A549 (cell line): ENCODE measurements around the gene STRADA. TPM values are rescaled to one million over a fixed set of nuclear protein-coding genes. Genes with fewer than 3 reads are reported as not detected.
"Not testable (repeated sequence)": the region's sequence is repeated elsewhere in the genome, so short reads cannot be mapped to it uniquely, and the experiment has no call there.

Experiments
- ATAC-seq, 2 experiments: fragments of 200-7000 bp in 1 of 2; fragments of >200 bp in 1 of 2; cut with Nextera tagmentation in 1 of 2; cut with Tn5 transposase in 1 of 2; 3 replicates each; pipeline versions ENCODE4 v1.8.0 to v1.9.1; 2018 to 2020; ENCODE audit warnings: mild to moderate bottlenecking in 1 of 2, moderate library complexity in 1 of 2
- CTCF ChIA-PET: fragments of 300-600 bp; sonication (Branson Sonifier 250); formaldehyde crosslinking; extraction: SDS; loops from one replicate; lab custom pipeline; 2021; ENCODE audit warnings: antibody characterized with exemption, inconsistent platforms; lab: Yijun Ruan, JAX
- POLR2A ChIA-PET: fragments of 350-600 bp; formaldehyde crosslinking; extraction: SDS; loops from one replicate; lab custom pipeline; 2021; ENCODE audit warnings: antibody characterized with exemption, inconsistent platforms; lab: Yijun Ruan, JAX
- DNase-seq, 2 experiments: peaks; one replicate each; pipeline versions ENCODE4 v3.0.0 to v3.0.0-alpha.2; 2011 to 2016; ENCODE audit warnings: low read depth in 1 of 2, low spot score in 1 of 2
- FAIRE-seq: peaks from 2 replicates; lab custom pipeline; 2011; peaks lifted over from hg19 to GRCh38; lab: Jason Lieb, UNC
- H3K27ac ChIP-seq, 2 experiments: fragments of >200 bp; sonication (Bioruptor Twin); formaldehyde crosslinking; 3 replicates each; pipeline ENCODE4 v1.5.1; 2016 to 2017
- H3K4me1 ChIP-seq: fragments of >200 bp; sonication (Bioruptor Twin); formaldehyde crosslinking; 3 replicates; pipeline ENCODE4 v1.6.1; 2016
- H3K4me2 ChIP-seq: fragments of >200 bp; sonication (Bioruptor Twin); formaldehyde crosslinking; 3 replicates; pipeline ENCODE4 v1.6.1; 2016
- H3K4me3 ChIP-seq: fragments of >200 bp; sonication (Bioruptor Twin); formaldehyde crosslinking; 3 replicates; pipeline ENCODE4 v1.5.1; 2016
- H3K9me3 ChIP-seq: fragments of >200 bp; sonication (Bioruptor Twin); formaldehyde crosslinking; 3 replicates; pipeline ENCODE4 v1.6.1; 2016
- BHLHE40 ChIP-seq: IDR thresholded peaks from 2 replicates; pipeline ENCODE4 v1.6.1; 2012; ENCODE audit warnings: low read depth, low read length, inconsistent platforms
- CBX2 ChIP-seq: fragments of 200-600 bp; sonication (generic); IDR thresholded peaks from 2 replicates; pipeline ENCODE4 v1.6.1; 2016; ENCODE audit warnings: low read depth, mild to moderate bottlenecking, borderline replicate concordance
- CEBPB ChIP-seq, 2 experiments: fragments of >200 bp in 1 of 2; sonication (Bioruptor Twin) in 1 of 2; formaldehyde crosslinking in 1 of 2; IDR thresholded peaks; 2 replicates each; pipeline ENCODE4 v1.6.1; 2012 to 2016
- CHD4 ChIP-seq: fragments of 200-600 bp; sonication (generic); IDR thresholded peaks from 2 replicates; pipeline ENCODE4 v1.6.1; 2016; ENCODE audit warnings: antibody characterized with exemption, mild to moderate bottlenecking, borderline replicate concordance
- EHMT2 ChIP-seq: fragments of 200-600 bp; sonication (generic); IDR thresholded peaks from 2 replicates; pipeline ENCODE4 v1.6.1; 2016; ENCODE audit warnings: antibody characterized with exemption, low read depth, mild to moderate bottlenecking, moderate library complexity
- EP300 ChIP-seq, 2 experiments: fragments of >200 bp; sonication (Bioruptor Twin); formaldehyde crosslinking; IDR thresholded peaks; 2 replicates in 1 of 2; 3 replicates in 1 of 2; pipeline ENCODE4 v1.6.1; 2016 to 2017
- ESRRA ChIP-seq: fragments of 150-350 bp; IDR thresholded peaks from 2 replicates; pipeline ENCODE4 v1.6.1; 2014; ENCODE audit warnings: mild to moderate bottlenecking, low read length, borderline replicate concordance
- FOXS1 ChIP-seq: fragments of 250-450 bp; sonication (Bioruptor Pico); IDR thresholded peaks from 2 replicates; pipeline ENCODE4 v1.5.0; 2020; ENCODE audit warnings: mild to moderate bottlenecking, moderate library complexity
- HDAC2 ChIP-seq: fragments of 200-600 bp; sonication (generic); IDR thresholded peaks from 2 replicates; pipeline ENCODE4 v1.6.1; 2016
- HEYL ChIP-seq: fragments of 250-450 bp; sonication (Bioruptor Pico); IDR thresholded peaks from 2 replicates; pipeline ENCODE4 v1.8.0; 2021; ENCODE audit warnings: mild to moderate bottlenecking, moderate library complexity
- HOXB13 ChIP-seq: fragments of 250-450 bp; sonication (Bioruptor Pico); IDR thresholded peaks from 2 replicates; pipeline ENCODE4 v1.5.0; 2020; ENCODE audit warnings: low read depth, mild to moderate bottlenecking, moderate library complexity
- JUN ChIP-seq, 2 experiments: fragments of >200 bp; sonication (Bioruptor Twin); formaldehyde crosslinking; IDR thresholded peaks; 2 replicates in 1 of 2; 3 replicates in 1 of 2; pipeline ENCODE4 v1.6.1; 2016 to 2017
- MAFK ChIP-seq: fragments of 450-650 bp; IDR thresholded peaks from 2 replicates; pipeline ENCODE4 v1.6.1; 2014; ENCODE audit not compliant: partially characterized antibody
- NR3C1 ChIP-seq: fragments of >200 bp; sonication (Bioruptor Twin); formaldehyde crosslinking; IDR thresholded peaks from 3 replicates; pipeline ENCODE4 v1.6.1; 2017
- PHF8 ChIP-seq: fragments of 200-600 bp; sonication (generic); IDR thresholded peaks from 2 replicates; pipeline ENCODE4 v1.6.1; 2016; ENCODE audit warnings: low read depth, mild to moderate bottlenecking, antibody characterized with exemption, moderate library complexity, borderline replicate concordance
- POLR2A ChIP-seq: IDR thresholded peaks from 2 replicates; pipeline ENCODE4 v1.6.1; 2012; ENCODE audit warnings: mild to moderate bottlenecking, low read length
- POLR2AphosphoS2 ChIP-seq: conservative IDR thresholded peaks from 2 replicates; pipeline ENCODE4 v1.6.1; 2012; ENCODE audit warnings: low read length, improper control_type of control experiment, inconsistent platforms
- RAD21 ChIP-seq, 2 experiments: fragments of >200 bp in 1 of 2; sonication (Bioruptor Twin) in 1 of 2; formaldehyde crosslinking in 1 of 2; IDR thresholded peaks in 1 of 2; conservative IDR thresholded peaks in 1 of 2; 2 replicates in 1 of 2; 3 replicates in 1 of 2; pipeline ENCODE4 v1.6.1; 2012 to 2018; ENCODE audit warnings: inconsistent platforms in 1 of 2
- RCOR1 ChIP-seq: fragments of 150-350 bp; IDR thresholded peaks from 2 replicates; pipeline ENCODE4 v1.6.1; 2014; ENCODE audit warnings: antibody characterized with exemption, low read length, low read depth
- RNF2 ChIP-seq: fragments of 200-600 bp; sonication (generic); IDR thresholded peaks from 2 replicates; pipeline ENCODE4 v1.6.1; 2016; ENCODE audit warnings: low read depth, mild to moderate bottlenecking, antibody characterized with exemption, moderate library complexity, borderline replicate concordance
- SREBF2 ChIP-seq: fragments of 450-650 bp; IDR thresholded peaks from 2 replicates; pipeline ENCODE4 v1.6.1; 2014; ENCODE audit warnings: mild to moderate bottlenecking, moderate library complexity
- TFCP2L1 ChIP-seq: fragments of 250-450 bp; sonication (Bioruptor Pico); IDR thresholded peaks from 2 replicates; pipeline ENCODE4 v1.5.0; 2021; ENCODE audit warnings: mild to moderate bottlenecking
- ZC3H11A ChIP-seq: fragments of 450-650 bp; IDR thresholded peaks from 2 replicates; pipeline ENCODE4 v1.6.1; 2014; ENCODE audit warnings: antibody characterized with exemption, mild to moderate bottlenecking
- ZFP36 ChIP-seq: fragments of 450-650 bp; IDR thresholded peaks from 2 replicates; pipeline ENCODE4 v1.6.1; 2014; ENCODE audit warnings: borderline replicate concordance; ENCODE audit not compliant: partially characterized antibody
- WGBS: methylation state at CpG from one replicate; pipeline ENCODE4 v1.1.6; 2017; ENCODE audit errors: missing lambda C conversion rate; 5-methylcytosine and 5-hydroxymethylcytosine counted together
- polyA plus RNA-seq, 4 experiments: library from polyadenylated mRNA; depleted of rRNA in 3 of 4; stranded (reverse); fragments of >200 nt; fragmentation: RNase III in 1 of 4; extraction: RNeasy Plus Mini Kit Qiagen cat#74134 plus additional on column Dnase treatment in 1 of 4; gene quantifications; 2 replicates in 3 of 4; 3 replicates in 1 of 4; pipeline ENCODE4 v1.2.3, GENCODE V29; 2011 to 2017
- TF ChIP-seq, protein P1 (sequence below): fragments of 450-650 bp; IDR thresholded peaks from 2 replicates; pipeline ENCODE4 v1.6.1; 2014; ENCODE audit warnings: antibody characterized with exemption
- TF ChIP-seq, protein P2 (sequence below): fragments of 200-600 bp; sonication (generic); IDR thresholded peaks from 2 replicates; pipeline ENCODE4 v1.6.1; 2016; ENCODE audit warnings: antibody characterized with exemption, mild to moderate bottlenecking, moderate library complexity
- TF ChIP-seq, protein P3 (sequence below): IDR thresholded peaks from 2 replicates; pipeline ENCODE4 v1.6.1; 2012
- TF ChIP-seq, protein P4 (sequence below): fragments of 250-450 bp; sonication (Bioruptor Pico); IDR thresholded peaks from 2 replicates; pipeline ENCODE4 v1.5.0; 2021; ENCODE audit warnings: mild to moderate bottlenecking, moderate library complexity, borderline replicate concordance
- TF ChIP-seq, protein P5 (sequence below): fragments of >200 bp; sonication (Bioruptor Twin); formaldehyde crosslinking; IDR thresholded peaks from 2 replicates; pipeline ENCODE4 v1.6.1; 2016

STRADA gene
- polyA plus RNA-seq, 2 of the 4 experiments (the other 2 are of a cell fraction) = 30.3 to 33.0 TPM

DNA sequence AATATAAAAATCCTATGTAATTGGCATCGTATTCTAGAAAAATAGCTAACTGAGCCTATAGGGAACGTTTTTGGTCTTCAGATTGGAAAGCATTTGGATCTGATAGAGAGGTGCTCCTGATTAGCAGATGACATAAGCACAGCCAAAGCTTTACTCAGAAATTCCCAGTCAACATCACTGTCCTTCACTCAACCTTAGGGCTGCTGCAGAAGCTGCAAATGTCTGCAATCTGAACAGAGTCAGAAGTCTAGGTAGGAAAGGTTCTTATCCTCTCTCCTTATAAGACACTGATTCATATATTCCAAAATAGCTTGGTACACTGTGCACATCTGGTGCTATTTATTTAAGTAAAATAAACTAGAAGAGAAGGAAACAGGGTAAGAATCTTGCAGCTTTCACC lies 19.2 kb downstream of the STRADA start (continued):
- no peak for TF ChIP-seq ESRRA

DNA sequence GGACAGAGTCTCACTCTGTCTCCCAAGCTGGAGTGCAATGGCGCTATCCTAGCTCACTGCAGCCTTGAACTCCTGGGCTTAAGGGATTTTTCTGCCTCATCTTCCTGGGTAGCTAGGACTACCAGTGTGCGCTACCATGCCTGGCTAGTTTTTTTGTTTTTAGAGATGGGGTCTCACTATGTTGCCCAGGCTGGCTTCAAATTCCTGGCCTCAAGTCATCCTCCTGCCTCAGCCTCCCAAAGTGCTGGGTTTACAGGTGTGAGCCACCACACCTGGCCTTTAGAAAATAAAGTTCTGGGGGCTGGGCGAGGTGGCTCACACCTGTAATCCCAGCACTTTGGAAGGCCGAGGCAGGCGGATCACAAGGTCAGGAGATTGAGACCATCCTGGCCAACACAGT lies 21.4 kb downstream of the STRADA start:
- FAIRE-seq, H3K4me3 ChIP-seq, CTCF ChIA-PET, DNase-seq, ATAC-seq, H3K27ac ChIP-seq, H3K9me3 ChIP-seq, H3K4me1 ChIP-seq, H3K4me2 ChIP-seq: not testable (repeated sequence)
- POLR2A ChIA-PET = interaction anchor here (0.7 kb wide), 1 partner anchor 41 kb away, joined by 6 read pairs; no protein-coding TSS in a partner anchor
- WGBS = 91% methylated on average over 5 of the region's 5 CpGs

DNA sequence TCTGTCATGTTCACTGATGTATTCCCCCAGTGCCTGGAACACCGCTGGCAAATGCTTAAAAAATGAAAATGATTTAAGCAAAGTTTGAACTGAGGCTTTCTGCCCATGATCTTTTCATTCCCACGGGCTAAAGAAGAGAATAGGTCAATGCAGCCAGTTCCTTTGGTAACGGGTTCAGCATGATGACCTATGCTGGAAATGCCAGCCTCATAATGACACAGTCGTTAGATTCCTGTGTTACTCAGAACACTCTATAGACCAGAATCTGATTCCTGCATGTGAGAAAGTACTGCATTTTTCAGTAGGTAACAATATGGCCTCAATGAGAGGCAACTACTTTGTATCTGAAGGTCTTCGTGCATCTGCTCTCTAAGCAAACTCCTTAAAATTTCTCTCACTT lies 22.6 kb downstream of the STRADA start:
- ChIA-PET CTCF (interaction anchor here (0.6 to 1.5 kb wide), 3 partner anchors 11 to 45 kb away, joined by 4 to 5 read pairs (median 4); no protein-coding TSS in a partner anchor), POLR2A (no interaction called here)

DNA sequence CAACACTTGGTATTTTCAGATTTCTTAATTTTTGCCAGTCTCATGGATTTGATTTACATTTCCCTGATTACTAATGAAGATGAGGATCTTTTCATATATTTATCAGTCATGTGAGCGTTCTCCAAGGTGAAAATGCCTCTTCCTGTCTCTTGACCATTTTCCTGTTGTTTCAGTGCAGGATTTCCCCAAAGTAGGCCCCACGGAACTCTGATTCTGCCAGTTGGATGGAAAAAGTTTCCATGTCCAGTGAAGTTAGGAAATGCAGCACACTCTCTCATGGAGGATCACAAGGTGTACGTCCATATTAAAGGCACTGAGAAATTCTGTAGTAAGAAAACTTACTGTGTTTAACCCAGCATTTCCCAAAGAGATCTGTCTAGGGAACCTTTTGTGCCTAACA lies 25.2 kb downstream of the STRADA start:
- no peak for FAIRE-seq
- no peaks in the 10 kb centered on the region for H3K9me3 ChIP-seq
- ChIA-PET CTCF (interaction anchor here (0.7 to 3.6 kb wide), 2 partner anchors 19 to 36 kb away, joined by 3 to 17 read pairs; no protein-coding TSS in a partner anchor), POLR2A (interaction anchor here (1.6 kb wide), 1 partner anchor 57 kb away, joined by 3 read pairs; the partner anchor contains the start of genes CCDC47 and DDX42)
- WGBS = 91% methylated on average over 3 of the region's 3 CpGs
- no peak for DNase-seq
- H3K4me1 ChIP-seq = no peaks in the 10 kb centered on the region
- ATAC-seq = no peak
- no peak overlapping the region for H3K4me2 ChIP-seq
- H3K27ac ChIP-seq = no peak overlapping the region
- no peak overlapping the region for H3K4me3 ChIP-seq
- no peak for TF ChIP-seq TFCP2L1 (CRISPR knock-in tag)
- TF ChIP-seq, protein P1, sequence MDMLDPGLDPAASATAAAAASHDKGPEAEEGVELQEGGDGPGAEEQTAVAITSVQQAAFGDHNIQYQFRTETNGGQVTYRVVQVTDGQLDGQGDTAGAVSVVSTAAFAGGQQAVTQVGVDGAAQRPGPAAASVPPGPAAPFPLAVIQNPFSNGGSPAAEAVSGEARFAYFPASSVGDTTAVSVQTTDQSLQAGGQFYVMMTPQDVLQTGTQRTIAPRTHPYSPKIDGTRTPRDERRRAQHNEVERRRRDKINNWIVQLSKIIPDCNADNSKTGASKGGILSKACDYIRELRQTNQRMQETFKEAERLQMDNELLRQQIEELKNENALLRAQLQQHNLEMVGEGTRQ = no peak
- no peak for TF ChIP-seq HEYL (CRISPR knock-in tag)
- TF ChIP-seq RNF2 = no peak
- TF ChIP-seq POLR2AphosphoS2 = no peak
- no peak for TF ChIP-seq POLR2A
- TF ChIP-seq, protein P2, sequence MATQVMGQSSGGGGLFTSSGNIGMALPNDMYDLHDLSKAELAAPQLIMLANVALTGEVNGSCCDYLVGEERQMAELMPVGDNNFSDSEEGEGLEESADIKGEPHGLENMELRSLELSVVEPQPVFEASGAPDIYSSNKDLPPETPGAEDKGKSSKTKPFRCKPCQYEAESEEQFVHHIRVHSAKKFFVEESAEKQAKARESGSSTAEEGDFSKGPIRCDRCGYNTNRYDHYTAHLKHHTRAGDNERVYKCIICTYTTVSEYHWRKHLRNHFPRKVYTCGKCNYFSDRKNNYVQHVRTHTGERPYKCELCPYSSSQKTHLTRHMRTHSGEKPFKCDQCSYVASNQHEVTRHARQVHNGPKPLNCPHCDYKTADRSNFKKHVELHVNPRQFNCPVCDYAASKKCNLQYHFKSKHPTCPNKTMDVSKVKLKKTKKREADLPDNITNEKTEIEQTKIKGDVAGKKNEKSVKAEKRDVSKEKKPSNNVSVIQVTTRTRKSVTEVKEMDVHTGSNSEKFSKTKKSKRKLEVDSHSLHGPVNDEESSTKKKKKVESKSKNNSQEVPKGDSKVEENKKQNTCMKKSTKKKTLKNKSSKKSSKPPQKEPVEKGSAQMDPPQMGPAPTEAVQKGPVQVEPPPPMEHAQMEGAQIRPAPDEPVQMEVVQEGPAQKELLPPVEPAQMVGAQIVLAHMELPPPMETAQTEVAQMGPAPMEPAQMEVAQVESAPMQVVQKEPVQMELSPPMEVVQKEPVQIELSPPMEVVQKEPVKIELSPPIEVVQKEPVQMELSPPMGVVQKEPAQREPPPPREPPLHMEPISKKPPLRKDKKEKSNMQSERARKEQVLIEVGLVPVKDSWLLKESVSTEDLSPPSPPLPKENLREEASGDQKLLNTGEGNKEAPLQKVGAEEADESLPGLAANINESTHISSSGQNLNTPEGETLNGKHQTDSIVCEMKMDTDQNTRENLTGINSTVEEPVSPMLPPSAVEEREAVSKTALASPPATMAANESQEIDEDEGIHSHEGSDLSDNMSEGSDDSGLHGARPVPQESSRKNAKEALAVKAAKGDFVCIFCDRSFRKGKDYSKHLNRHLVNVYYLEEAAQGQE = no peak
- TF ChIP-seq, protein P3, sequence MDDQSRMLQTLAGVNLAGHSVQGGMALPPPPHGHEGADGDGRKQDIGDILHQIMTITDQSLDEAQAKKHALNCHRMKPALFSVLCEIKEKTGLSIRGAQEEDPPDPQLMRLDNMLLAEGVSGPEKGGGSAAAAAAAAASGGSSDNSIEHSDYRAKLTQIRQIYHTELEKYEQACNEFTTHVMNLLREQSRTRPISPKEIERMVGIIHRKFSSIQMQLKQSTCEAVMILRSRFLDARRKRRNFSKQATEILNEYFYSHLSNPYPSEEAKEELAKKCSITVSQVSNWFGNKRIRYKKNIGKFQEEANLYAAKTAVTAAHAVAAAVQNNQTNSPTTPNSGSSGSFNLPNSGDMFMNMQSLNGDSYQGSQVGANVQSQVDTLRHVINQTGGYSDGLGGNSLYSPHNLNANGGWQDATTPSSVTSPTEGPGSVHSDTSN = no peak
- TF ChIP-seq NR3C1 = no peak
- TF ChIP-seq SREBF2 = no peak
- TF ChIP-seq JUN (IDR thresholded peaks at IDR 0.05) = no peak
- no peak for TF ChIP-seq CHD4
- no peak for TF ChIP-seq EHMT2
- TF ChIP-seq BHLHE40 = no peak
- no peak for TF ChIP-seq EP300 (IDR thresholded peaks at IDR 0.05)

More for the DNA sequence above, 22.6 kb downstream of the STRADA start:
- H3K27ac ChIP-seq = no peak overlapping the region
- WGBS = 80% methylated on average over 5 of the region's 5 CpGs
- no peak overlapping the region for H3K4me3 ChIP-seq
- no peak overlapping the region for H3K4me2 ChIP-seq
- H3K4me1 ChIP-seq = no peaks in the 10 kb centered on the region
- H3K9me3 ChIP-seq = no peaks in the 10 kb centered on the region
- DNase-seq (no peak), ATAC-seq (no peak), FAIRE-seq (no peak)
- TF ChIP-seq FOXS1 (CRISPR knock-in tag) = no peak
- TF ChIP-seq POLR2A = no peak
- TF ChIP-seq ZFP36 = no peak
- no peak for TF ChIP-seq RAD21 (conservative IDR thresholded peaks at IDR 0.05 in 1 of 2, IDR thresholded peaks at IDR 0.05 in 1 of 2)
- no peak for TF ChIP-seq BHLHE40
- no peak for TF ChIP-seq HDAC2
- TF ChIP-seq, protein P4, sequence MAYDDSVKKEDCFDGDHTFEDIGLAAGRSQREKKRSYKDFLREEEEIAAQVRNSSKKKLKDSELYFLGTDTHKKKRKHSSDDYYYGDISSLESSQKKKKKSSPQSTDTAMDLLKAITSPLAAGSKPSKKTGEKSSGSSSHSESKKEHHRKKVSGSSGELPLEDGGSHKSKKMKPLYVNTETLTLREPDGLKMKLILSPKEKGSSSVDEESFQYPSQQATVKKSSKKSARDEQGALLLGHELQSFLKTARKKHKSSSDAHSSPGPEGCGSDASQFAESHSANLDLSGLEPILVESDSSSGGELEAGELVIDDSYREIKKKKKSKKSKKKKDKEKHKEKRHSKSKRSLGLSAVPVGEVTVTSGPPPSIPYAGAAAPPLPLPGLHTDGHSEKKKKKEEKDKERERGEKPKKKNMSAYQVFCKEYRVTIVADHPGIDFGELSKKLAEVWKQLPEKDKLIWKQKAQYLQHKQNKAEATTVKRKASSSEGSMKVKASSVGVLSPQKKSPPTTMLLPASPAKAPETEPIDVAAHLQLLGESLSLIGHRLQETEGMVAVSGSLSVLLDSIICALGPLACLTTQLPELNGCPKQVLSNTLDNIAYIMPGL (CRISPR knock-in tag) = no peak
- TF ChIP-seq MAFK = no peak
- no peak for TF ChIP-seq RCOR1
- no peak for TF ChIP-seq HEYL (CRISPR knock-in tag)
- TF ChIP-seq ZC3H11A = no peak
- no peak for TF ChIP-seq CBX2
- no peak for TF ChIP-seq HOXB13 (CRISPR knock-in tag)
- no peak for TF ChIP-seq CEBPB (IDR thresholded peaks at IDR 0.05)
- TF ChIP-seq, protein P5, sequence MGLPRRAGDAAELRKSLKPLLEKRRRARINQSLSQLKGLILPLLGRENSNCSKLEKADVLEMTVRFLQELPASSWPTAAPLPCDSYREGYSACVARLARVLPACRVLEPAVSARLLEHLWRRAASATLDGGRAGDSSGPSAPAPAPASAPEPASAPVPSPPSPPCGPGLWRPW = no peak
- TF ChIP-seq PHF8 = no peak
